ENCODE results near the gene CCDC12. TPM values are rescaled to one million over a fixed set of nuclear protein-coding genes. Genes with fewer than 3 reads are reported as not detected.
A peak's percentile ranks its signal among the peaks of the same experiment; 100 is the strongest.

Gene CCDC12
- total and polyA plus RNA-seq, 2 of the 13 experiments (the other 11 are each of a cell fraction or from before 2014, with no cell fraction given) = 30.1 to 49.5 TPM

DNA sequence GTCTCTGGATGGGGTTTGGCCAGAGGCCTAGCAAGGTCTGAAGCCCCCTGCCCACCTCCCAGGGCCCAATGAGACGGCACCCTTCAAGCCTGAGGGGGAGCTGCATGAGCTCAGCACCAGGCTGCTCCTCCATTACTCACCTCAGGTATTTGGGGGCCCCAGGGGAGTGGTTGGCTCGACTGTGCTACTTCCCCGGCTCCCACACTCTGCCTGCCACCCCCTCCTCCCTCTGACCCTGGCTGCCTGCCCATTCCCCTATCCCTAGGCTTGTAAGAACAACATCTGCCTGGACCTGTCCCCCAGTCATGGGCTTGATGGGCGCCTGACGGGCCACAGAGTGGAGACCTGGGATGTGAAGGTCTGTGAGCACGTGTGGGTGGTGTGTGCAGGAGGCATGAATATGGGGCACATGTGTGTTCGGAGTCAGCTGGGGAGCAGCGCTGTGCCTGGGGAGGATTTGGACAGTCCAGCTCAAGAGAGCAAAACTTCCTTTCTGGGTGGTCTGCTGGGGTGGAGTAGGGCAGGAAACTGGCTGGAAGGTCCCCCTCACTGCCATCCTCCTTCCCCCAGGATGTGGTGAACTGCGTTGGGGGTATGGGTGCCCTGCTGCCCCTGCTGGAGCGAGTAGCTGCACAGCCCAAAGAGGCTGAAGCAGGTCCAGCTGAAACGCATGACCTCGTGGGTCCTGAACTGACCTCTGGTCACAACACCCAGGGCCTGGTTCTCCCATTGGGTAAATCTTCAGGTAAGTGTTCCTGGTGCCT lies 20.3 kb upstream of the CCDC12 start:
- H3K36me3 ChIP-seq (replicated peaks in 1 of 2; ENCODE audit: control insufficient read depth in 1 of 2, insufficient read depth in 2 of 2, low read length in 2 of 2) = peaks cover 0 to 2% of the 10 kb centered on the region in 2 experiments; a peak in 2 of 5 replicates
- no peak overlapping the region for H3K27ac ChIP-seq (ENCODE audit: extremely low read length, insufficient read depth, low read length)
- no peak overlapping the region for H3K4me2 ChIP-seq (ENCODE audit: low read depth, low read length)
- no peaks in the 10 kb centered on the region for H4K20me1 ChIP-seq (ENCODE audit: insufficient read depth, low read length)
- WGBS (ENCODE audit: low lambda C conversion rate) = 86% methylated on average over 7 of the region's 12 CpGs
- ChIA-PET POLR2A (no interaction called here), CTCF (ENCODE audit: low intra/inter-chr PET ratio, low total read pairs) (no interaction called here)
- BruUV-seq (replicated peaks) = no TSS peak
- no peak overlapping the region for H3K9ac ChIP-seq (ENCODE audit: insufficient read depth, low read depth, low read length)
- H3K79me2 ChIP-seq (ENCODE audit: insufficient read depth, low read length) = no peaks in the 10 kb centered on the region
- no peak overlapping the region for H3K4me3 ChIP-seq (replicated peaks in 1 of 3; ENCODE audit: insufficient read depth in 1 of 3, low read depth in 2 of 3, low read length in 3 of 3)
- peaks cover 12% of the 10 kb centered on the region for H3K4me1 ChIP-seq (ENCODE audit: insufficient read depth, low read length)
- no peak for TF ChIP-seq SP1 (IDR thresholded peaks at IDR 0.05)
- TF ChIP-seq SP1 (CRISPR knock-in tag; IDR thresholded peaks at IDR 0.05) = no peak
- no peak for DNase-seq (ENCODE audit: low spot score)
- ATAC-seq = no peak
- FAIRE-seq = no peak
- H3K27me3 ChIP-seq (ENCODE audit: control insufficient read depth in 1 of 2, insufficient read depth in 2 of 2, low read length in 2 of 2) = no peaks in the 10 kb centered on the region
- no peaks in the 10 kb centered on the region for H3K9me3 ChIP-seq (ENCODE audit: low read length)
- intact Hi-C loops (cut with micrococcal nuclease; ENCODE audit: unreplicated experiment) = no loop called here
- H2AFZ ChIP-seq (ENCODE audit: low read length) = no peak overlapping the region
- in situ Hi-C loops (cut with HindIII; ENCODE audit: extremely low pct_ligation_motif_present, low pct_unique_long_range_greater_than_20kb) = no loop called here

DNA sequence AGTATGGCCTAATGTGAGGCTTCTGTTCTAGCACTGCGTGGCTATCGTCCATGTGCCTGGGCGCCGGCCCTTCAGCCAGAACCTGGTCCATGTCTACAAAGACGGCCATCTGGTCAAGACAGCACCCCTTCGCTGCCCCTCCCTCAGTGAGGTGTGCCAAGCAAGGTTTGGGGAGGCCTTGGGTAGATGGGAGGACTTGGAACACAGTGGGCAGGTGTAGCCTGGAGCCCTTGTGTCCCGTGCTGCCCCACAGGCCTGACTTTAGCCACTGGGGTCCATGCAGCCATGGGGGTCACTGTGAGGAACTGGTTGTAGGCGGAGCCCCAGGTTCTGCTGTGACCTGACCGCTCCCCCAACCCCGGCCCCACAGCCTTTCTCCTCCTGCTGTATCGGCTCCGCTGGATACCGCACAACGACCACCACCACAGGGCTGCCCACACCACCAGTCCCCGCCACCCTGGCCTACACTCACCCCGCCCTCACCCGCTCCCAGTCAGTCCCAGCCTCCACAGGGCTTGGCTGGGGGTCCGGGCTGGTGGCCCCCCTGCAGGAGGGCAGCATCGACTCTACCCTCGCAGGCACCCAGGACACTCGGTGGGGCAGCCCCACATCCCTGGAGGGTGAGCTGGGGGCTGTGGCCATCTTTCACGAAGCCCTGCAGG lies 19.5 kb upstream of the CCDC12 start:
- H3K27ac ChIP-seq (ENCODE audit: extremely low read length, insufficient read depth, low read length) = no peak overlapping the region
- in situ Hi-C loops (cut with HindIII; ENCODE audit: extremely low pct_ligation_motif_present, low pct_unique_long_range_greater_than_20kb) (no loop called here), intact Hi-C loops (cut with micrococcal nuclease; ENCODE audit: unreplicated experiment) (no loop called here)
- ATAC-seq (no peak), DNase-seq (ENCODE audit: low spot score) (no peak), FAIRE-seq (no peak)
- H3K36me3 ChIP-seq (replicated peaks in 1 of 2; ENCODE audit: control insufficient read depth in 1 of 2, insufficient read depth in 2 of 2, low read length in 2 of 2) = no peaks in the 10 kb centered on the region
- BruUV-seq (replicated peaks) = no TSS peak
- TF ChIP-seq SP1 (IDR thresholded peaks at IDR 0.05) (no peak), SP1 (CRISPR knock-in tag; IDR thresholded peaks at IDR 0.05) (no peak), AGO2 (optimal IDR thresholded peaks at IDR 0.05; ENCODE audit: low read depth, low read length) (peak; percentile 50)
- H3K9me3 ChIP-seq (ENCODE audit: low read length) = no peaks in the 10 kb centered on the region
- ChIA-PET CTCF (ENCODE audit: low intra/inter-chr PET ratio, low total read pairs) (no interaction called here), POLR2A (no interaction called here)
- H4K20me1 ChIP-seq (ENCODE audit: insufficient read depth, low read length) = no peaks in the 10 kb centered on the region
- H3K4me2 ChIP-seq (ENCODE audit: low read depth, low read length) = no peak overlapping the region
- H3K79me2 ChIP-seq (ENCODE audit: insufficient read depth, low read length) = no peaks in the 10 kb centered on the region
- no peak overlapping the region for H2AFZ ChIP-seq (ENCODE audit: low read length)
- 96% methylated on average over 5 of the region's 22 CpGs for WGBS (ENCODE audit: low lambda C conversion rate)
- no peak overlapping the region for H3K9ac ChIP-seq (ENCODE audit: insufficient read depth, low read depth, low read length)
- no peak overlapping the region for H3K4me3 ChIP-seq (replicated peaks in 1 of 3; ENCODE audit: insufficient read depth in 1 of 3, low read depth in 2 of 3, low read length in 3 of 3)
- no peaks in the 10 kb centered on the region for H3K27me3 ChIP-seq (ENCODE audit: control insufficient read depth in 1 of 2, insufficient read depth in 2 of 2, low read length in 2 of 2)
- H3K4me1 ChIP-seq (ENCODE audit: insufficient read depth, low read length) = peaks cover 12% of the 10 kb centered on the region
